Amniotic stem cell (primary cell): ENCODE measurements around the gene TAS1R2.

ENCODE experiments used
- DNase-seq: peaks from one replicate; lab custom pipeline; 2025; lab: John Stamatoyannopoulos, UW

TAS1R2 gene

DNA sequence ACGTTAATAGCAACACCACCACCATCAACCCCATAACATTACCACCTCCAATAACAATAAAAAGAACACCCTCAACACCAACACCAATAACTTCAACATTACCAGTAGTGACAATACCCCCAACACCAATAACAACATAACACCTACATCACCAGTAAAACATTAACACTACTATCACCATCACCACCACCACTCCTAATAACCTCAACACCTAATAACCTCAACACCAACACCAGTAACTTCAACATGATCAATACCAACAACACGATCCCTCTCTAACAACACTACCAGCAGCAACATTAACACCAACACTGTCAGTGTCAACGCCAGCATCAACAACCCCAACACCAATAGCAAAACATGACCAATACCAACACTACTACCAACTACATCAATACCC lies 57.2 kb downstream of the TAS1R2 start:
- DNase-seq: no peak

DNA sequence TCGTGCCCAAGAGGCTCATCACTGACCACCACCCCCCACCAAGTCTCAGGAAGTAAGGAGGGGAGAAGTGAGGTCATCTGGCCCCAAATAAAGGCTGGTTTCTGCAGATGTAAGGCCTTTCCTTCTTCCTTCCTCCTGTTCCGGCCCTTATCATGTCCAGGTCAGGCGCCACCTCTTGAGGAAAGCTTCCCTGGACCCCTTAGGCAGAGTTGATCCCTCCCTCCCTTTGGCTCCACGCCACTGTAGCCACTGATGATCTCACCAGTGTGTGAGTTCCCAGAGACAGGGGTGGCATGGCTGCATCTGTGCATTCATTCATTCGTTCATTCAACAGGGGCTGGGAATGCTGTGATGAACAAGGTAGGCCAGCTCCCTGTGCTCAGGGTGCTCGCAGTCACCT lies 59.2 kb downstream of the TAS1R2 start:
- DNase-seq: no peak

DNA sequence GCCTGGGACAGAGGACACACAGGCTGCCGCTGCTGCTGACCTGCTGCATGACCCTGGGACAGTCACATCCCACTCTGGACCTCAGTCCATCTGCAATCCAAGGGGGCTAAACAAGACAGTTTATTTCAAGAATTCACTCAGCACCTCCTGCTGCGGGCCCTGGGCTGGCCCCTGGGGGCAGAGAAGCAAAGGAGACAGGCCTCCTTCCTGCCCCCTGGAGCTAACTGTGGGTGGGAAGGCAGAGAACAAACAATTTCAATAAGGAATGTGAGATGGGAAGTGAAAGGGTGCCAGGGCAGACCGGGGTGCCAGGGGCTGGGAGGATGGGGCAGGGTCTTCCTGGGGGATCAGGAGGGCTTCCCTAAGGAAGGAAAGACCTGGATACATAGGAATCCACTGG lies 60.0 kb downstream of the TAS1R2 start:
- no peak for DNase-seq

DNA sequence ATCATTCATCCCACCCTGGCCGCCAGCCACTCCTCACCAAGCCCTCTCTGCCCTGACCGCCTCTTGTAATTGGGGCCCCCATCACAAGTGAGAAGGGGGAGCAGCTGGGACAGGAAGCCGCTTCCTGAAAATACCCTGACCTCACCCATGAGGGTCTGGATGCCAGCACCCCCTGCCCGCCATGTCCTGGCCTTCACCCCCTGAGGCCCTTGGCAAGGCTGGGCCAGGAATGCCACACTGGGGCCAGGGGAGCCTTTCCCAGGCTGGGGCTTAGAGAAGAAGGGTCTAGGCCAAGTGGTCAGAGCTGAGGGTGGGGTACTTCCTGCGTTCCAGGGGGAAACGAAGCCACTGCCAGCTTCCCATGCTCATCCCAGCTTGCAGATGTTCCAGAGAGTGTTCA lies 60.5 kb downstream of the TAS1R2 start:
- no peak for DNase-seq

DNA sequence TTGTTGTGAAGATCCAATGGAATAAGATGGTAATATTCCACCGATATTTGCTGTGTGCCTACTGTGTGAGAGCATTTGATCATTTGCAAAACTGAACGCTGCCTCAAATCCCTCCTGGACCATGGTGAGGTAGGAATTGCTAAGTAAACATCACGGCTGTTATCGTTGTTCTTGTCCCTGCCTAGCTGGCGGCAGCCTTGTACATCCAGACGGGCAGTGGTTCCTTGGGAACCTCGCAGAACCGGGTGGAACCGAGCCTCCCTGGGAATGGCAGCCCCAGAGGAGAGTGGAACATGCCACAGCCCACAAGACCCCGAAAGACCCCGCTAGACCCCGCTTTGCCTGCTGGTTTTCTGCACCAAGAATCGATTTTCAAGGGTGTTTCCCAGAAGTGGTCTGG lies 60.9 kb downstream of the TAS1R2 start:
- no peak for DNase-seq

DNA sequence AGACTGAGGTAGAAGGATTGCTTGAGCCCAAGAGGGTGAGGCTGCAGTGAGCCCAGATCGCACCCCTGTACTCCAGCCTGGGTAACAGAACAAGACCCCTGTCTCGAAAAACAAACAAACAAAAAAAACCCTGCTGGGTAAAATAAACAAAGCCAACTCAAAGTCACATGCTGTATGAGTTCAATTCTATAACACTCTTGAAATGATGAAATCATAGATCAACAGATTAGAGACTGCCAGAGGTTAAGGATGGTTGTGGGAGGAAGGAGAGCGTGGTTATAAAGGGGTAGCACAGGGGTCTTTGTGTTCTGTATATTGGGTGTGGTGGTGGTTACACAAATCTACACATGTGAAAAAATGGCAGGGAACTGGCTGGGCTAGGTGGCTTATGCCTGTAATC lies 62.5 kb downstream of the TAS1R2 start:
- DNase-seq: no peak

DNA sequence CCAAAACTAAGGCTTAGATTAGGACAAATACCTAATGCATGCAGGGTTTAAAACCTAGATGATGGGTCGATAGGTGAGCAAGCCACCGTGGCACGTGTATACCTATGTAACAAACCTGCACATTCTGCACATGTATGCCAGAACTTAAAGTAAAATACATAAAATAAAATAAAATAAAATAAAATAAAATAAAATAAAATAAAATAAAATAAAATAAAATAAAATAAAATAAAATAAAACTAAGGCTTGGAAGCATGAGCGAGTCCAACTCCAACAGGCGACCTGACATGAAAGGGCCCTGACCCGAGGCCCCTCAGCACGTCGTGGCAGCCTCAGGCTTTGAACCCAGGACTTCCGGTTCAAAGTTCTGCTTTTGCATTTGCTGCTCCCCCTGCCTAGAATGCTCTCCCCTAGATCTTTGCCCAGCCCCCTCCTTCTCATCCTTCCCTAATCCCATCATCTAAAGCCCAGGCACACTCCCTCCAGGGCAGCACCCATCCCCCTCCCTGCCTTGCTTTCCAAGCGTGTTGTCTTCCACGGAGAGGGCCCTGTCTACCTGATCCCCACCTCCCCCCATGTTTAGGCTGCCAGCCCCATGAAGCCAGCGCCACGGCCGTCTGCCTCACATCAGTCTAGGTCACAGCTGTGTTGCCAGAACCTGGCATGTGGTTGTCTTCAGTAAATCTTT lies 64.3 kb downstream of the TAS1R2 start:
- no peak for DNase-seq

DNA sequence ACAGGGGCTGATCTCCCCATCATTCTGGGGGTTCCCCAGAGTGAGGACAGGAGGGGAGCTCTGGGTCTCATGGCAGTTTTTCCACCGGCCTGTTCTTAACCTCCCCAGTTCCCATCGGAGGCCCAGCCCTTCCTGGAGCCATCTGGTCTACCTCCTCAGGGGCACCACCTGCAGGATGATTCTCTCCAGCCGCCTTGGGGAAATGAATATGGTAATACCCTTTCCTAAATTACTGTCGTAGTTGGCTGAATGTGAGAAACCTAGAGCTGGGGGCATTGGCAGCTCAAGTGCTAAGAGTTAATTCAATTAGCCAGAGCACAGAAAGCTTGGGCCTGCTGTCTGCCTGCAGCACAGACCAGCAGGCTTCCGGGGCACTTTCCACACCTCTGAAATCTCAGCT lies 64.9 kb downstream of the TAS1R2 start:
- no peak for DNase-seq

DNA sequence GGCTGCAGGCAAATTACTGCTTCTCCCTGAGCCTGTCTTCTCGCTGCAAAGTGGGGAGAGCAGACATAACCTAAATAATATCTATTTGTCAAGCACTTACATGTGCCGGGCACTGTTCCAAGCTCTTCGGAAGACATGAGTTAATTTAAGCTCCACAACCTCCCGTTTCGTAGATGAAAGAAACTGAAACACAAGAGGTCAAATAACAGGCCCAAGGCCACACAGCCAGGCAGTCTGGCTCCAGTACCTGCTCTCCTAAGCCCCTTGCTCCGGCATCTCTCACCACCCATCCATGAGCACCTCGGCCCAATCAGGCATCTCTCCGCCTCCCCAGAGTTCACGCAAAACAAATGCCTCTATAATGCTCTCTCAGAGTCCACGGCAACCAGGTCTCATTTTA lies 65.4 kb downstream of the TAS1R2 start:
- no peak for DNase-seq

DNA sequence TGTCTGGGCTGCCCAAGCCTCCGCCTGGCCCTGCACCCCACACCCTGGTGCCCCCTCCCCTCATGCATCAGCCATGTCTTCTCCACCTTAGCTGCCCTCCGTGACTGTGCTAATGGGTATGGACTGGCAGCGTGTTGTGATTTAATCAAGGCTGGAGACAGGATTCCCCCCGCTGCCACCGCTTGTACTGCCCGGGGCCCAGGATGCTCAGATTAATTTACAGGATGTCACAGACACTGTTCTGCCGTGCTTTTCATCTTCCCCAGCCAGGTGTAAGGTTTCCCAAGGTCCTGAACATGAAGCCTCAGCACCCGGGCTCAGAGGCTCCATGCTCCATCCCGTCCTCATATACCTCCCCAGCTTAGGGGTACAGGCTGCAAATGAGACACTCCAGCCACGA lies 66.3 kb downstream of the TAS1R2 start:
- no peak for DNase-seq

DNA sequence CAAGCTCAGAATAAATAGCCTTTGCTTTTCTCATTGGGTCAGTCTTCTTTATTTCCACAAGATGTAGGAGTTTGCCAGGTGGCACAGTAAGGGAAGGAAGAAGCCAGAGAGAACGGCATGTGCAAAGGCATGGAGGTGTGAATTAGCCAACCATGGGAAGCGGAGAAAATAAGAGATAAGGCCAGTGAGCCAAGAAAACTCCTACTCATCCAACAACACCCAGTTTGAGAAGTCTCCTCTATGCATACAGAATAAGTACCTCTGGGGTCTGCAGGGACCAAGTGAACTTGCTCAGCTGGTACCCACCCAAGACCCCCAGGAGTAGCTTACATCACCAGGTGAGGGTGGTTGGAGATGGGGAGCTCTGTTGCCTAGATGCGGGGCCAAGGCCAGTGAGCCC lies 66.7 kb downstream of the TAS1R2 start:
- DNase-seq: no peak
